ENCODE data around the gene SPEM1. TPM values are rescaled to one million over a fixed set of nuclear protein-coding genes. Genes with fewer than 3 reads are reported as not detected.
"Not testable (repeated sequence)": the region's sequence is repeated elsewhere in the genome, so short reads cannot be mapped to it uniquely, and the experiment has no call there.

SPEM1 gene
- total RNA-seq, 1 donor from 2014 or later = not detected

- no peak for DNase-seq (ENCODE audit: low read depth in 2 of 2)
Measured at GRCh38 chr17:7468804-7469389, 48.8 kb downstream of the SPEM1 start.

- not testable (repeated sequence) for DNase-seq (ENCODE audit: low read depth in 2 of 2)
Measured at GRCh38 chr17:7469843-7470242, 49.7 kb downstream of the SPEM1 start.

GRCh38 chr17:7470457-7470973 is 50.4 kb downstream of the SPEM1 start:
- DNase-seq (ENCODE audit: low read depth in 2 of 2) = not testable (repeated sequence)

Other genes starting within 250 kb of the SPEM1 start
- gene ASGR1, start 241.0 kb upstream of the SPEM1 start, total RNA-seq = 14.8 and 26.2 TPM in 2 replicates
- 5.3 and 11.4 TPM in 2 replicates for gene DLG4, start 200.5 kb upstream of the SPEM1 start, total RNA-seq
- gene ACADVL, start 200.4 kb upstream of the SPEM1 start, total RNA-seq = 219 and 341 TPM in 2 replicates
- gene DVL2, start 185.8 kb upstream of the SPEM1 start, total RNA-seq = 28.6 and 37.0 TPM in 2 replicates
- gene PHF23, start 180.9 kb upstream of the SPEM1 start, total RNA-seq = 29.7 and 45.6 TPM in 2 replicates
- 92.6 and 197 TPM in 2 replicates for gene GABARAP, start 177.9 kb upstream of the SPEM1 start, total RNA-seq
- 25.9 and 35.5 TPM in 2 replicates for gene CTDNEP1, start 168.6 kb upstream of the SPEM1 start, total RNA-seq
- gene ELP5, start 168.1 kb upstream of the SPEM1 start, total RNA-seq = 31.8 and 34.6 TPM in 2 replicates
- 1.0 and 2.7 TPM in 2 replicates for gene CLDN7, start 157.8 kb upstream of the SPEM1 start, total RNA-seq
- gene SLC2A4, start 138.6 kb upstream of the SPEM1 start, total RNA-seq = 0.76 and 0.90 TPM in 2 replicates
- 0.25 and 0.26 TPM in 2 replicates for gene YBX2, start 125.7 kb upstream of the SPEM1 start, total RNA-seq
- 540 and 622 TPM in 2 replicates for gene EIF5A, start 112.7 kb upstream of the SPEM1 start, total RNA-seq
- 19.1 and 28.3 TPM in 2 replicates for gene GPS2, start 105.0 kb upstream of the SPEM1 start, total RNA-seq
- gene NEURL4, start 91.0 kb upstream of the SPEM1 start, total RNA-seq = 9.1 and 15.0 TPM in 2 replicates
- gene ACAP1, start 83.8 kb upstream of the SPEM1 start, total RNA-seq = 0.26 and 1.0 TPM in 2 replicates
- 2.3 and 3.4 TPM in 2 replicates for gene KCTD11, start 68.2 kb upstream of the SPEM1 start, total RNA-seq
- not detected in 2 replicates for gene TMEM95, start 65.2 kb upstream of the SPEM1 start, total RNA-seq
- gene TNK1, start 39.2 kb upstream of the SPEM1 start, total RNA-seq = 2.1 and 2.3 TPM in 2 replicates
- gene PLSCR3, start 25.8 kb upstream of the SPEM1 start, total RNA-seq = 13.5 and 34.0 TPM in 2 replicates
- gene TMEM256, start 16.2 kb upstream of the SPEM1 start, total RNA-seq = 127 and 212 TPM in 2 replicates
- 1.4 and 3.0 TPM in 2 replicates for gene NLGN2, start 12.5 kb upstream of the SPEM1 start, total RNA-seq
- gene SPEM2, start 5.3 kb downstream of the SPEM1 start, total RNA-seq = not detected in 2 replicates
- not detected in 2 replicates for gene SPEM3, start 8.5 kb downstream of the SPEM1 start, total RNA-seq
- gene TMEM102, start 15.1 kb downstream of the SPEM1 start, total RNA-seq = 6.8 and 10.1 TPM in 2 replicates
- 0.13 and 0.38 TPM in 2 replicates for gene FGF11, start 19.2 kb downstream of the SPEM1 start, total RNA-seq
- gene CHRNB1, start 24.7 kb downstream of the SPEM1 start, total RNA-seq = 7.2 and 10.0 TPM in 2 replicates
- 6.7 and 11.3 TPM in 2 replicates for gene ZBTB4, start 59.3 kb downstream of the SPEM1 start, total RNA-seq
- gene SLC35G6, start 61.1 kb downstream of the SPEM1 start, total RNA-seq = not detected in 2 replicates
- gene POLR2A, start 64.0 kb downstream of the SPEM1 start, total RNA-seq = 56.5 and 87.0 TPM in 2 replicates
- 4.7 and 9.4 TPM in 2 replicates for gene TNFSF12, start 128.7 kb downstream of the SPEM1 start, total RNA-seq
- 0.25 and 0.26 TPM in 2 replicates for gene TNFSF13, start 138.4 kb downstream of the SPEM1 start, total RNA-seq
- gene SENP3, start 141.6 kb downstream of the SPEM1 start, total RNA-seq = 61.2 and 74.1 TPM in 2 replicates
- gene CD68, start 159.3 kb downstream of the SPEM1 start, total RNA-seq = 0.77 and 1.5 TPM in 2 replicates
- gene MPDU1, start 163.5 kb downstream of the SPEM1 start, total RNA-seq = 70.0 and 98.1 TPM in 2 replicates
- 0.13 TPM in 2 replicates for gene SOX15, start 169.8 kb downstream of the SPEM1 start, total RNA-seq
- 29.4 and 35.4 TPM in 2 replicates for gene FXR2, start 194.6 kb downstream of the SPEM1 start, total RNA-seq
- gene SAT2, start 207.5 kb downstream of the SPEM1 start, total RNA-seq = 27.6 and 37.3 TPM in 2 replicates
- gene SHBG, start 209.8 kb downstream of the SPEM1 start, total RNA-seq = 0.13 TPM in 1 of 2 replicates, not detected in the other
- not detected in 2 replicates for gene ATP1B2, start 230.6 kb downstream of the SPEM1 start, total RNA-seq

Data from dermis microvascular lymphatic vessel endothelial cell (primary cell).